ENCODE data around the gene CHPF. TPM values are rescaled to one million over a fixed set of nuclear protein-coding genes. Genes with fewer than 3 reads are reported as not detected.

CHPF gene
- total RNA-seq, 1 experiment from 2014 or later: 78.2 TPM

- Histone ChIP-seq H3K4me3 (no peak overlapping the region; the same call in 1 of the 2 replicates), H3K4me2 (peak overlapping the region; percentile 82), H3K79me2 (ENCODE audit: low read depth) (no peaks in the 10 kb centered on the region), H3K9me3 (ENCODE audit: insufficient read depth, low read depth) (no peaks in the 10 kb centered on the region), H3K9me2 (ENCODE audit: insufficient read depth) (no peaks in the 10 kb centered on the region), H3K36me3 (ENCODE audit: low read depth) (no peaks in the 10 kb centered on the region), H2AFZ (no peak overlapping the region), H3K27me3 (ENCODE audit: insufficient read depth, low read depth) (peaks cover 54% of the 10 kb centered on the region), H3K4me1 (replicated peaks; ENCODE audit: insufficient read depth) (no peaks in the 10 kb centered on the region), H3F3A (ENCODE audit: insufficient read depth, low read depth) (no peaks in the 10 kb centered on the region), H4K20me1 (ENCODE audit: insufficient read depth) (no peaks in the 10 kb centered on the region), H3K27ac (no peak overlapping the region)
- no TSS peak for BruUV-seq (replicated peaks)
- intact Hi-C loops (cut with micrococcal nuclease; ENCODE audit: unreplicated experiment): no loop called here
- ChIA-PET POLR2A (ENCODE audit: unreplicated experiment) (interaction anchor here (0.7 kb wide), 1 partner anchor 1904 kb away, joined by 4 read pairs; no protein-coding TSS in a partner anchor), CTCF (interaction anchor here (0.6 to 1.6 kb wide), 9 partner anchors 10 to 1554 kb away, joined by 3 to 19 read pairs (median 6); partner anchors contain the start of gene GMPPA)
- no peak for DNase-seq
- TF ChIP-seq EZH2 (IDR thresholded peaks at IDR 0.05; ENCODE audit: low read depth): no peak
- TF ChIP-seq, protein P1, sequence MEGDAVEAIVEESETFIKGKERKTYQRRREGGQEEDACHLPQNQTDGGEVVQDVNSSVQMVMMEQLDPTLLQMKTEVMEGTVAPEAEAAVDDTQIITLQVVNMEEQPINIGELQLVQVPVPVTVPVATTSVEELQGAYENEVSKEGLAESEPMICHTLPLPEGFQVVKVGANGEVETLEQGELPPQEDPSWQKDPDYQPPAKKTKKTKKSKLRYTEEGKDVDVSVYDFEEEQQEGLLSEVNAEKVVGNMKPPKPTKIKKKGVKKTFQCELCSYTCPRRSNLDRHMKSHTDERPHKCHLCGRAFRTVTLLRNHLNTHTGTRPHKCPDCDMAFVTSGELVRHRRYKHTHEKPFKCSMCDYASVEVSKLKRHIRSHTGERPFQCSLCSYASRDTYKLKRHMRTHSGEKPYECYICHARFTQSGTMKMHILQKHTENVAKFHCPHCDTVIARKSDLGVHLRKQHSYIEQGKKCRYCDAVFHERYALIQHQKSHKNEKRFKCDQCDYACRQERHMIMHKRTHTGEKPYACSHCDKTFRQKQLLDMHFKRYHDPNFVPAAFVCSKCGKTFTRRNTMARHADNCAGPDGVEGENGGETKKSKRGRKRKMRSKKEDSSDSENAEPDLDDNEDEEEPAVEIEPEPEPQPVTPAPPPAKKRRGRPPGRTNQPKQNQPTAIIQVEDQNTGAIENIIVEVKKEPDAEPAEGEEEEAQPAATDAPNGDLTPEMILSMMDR (conservative IDR thresholded peaks at IDR 0.05): peak; percentile 15; the same call in 1 of the 2 replicates
Measured at GRCh38 chr2:219510512-219511135, 33.0 kb downstream of the CHPF start.

DNA sequence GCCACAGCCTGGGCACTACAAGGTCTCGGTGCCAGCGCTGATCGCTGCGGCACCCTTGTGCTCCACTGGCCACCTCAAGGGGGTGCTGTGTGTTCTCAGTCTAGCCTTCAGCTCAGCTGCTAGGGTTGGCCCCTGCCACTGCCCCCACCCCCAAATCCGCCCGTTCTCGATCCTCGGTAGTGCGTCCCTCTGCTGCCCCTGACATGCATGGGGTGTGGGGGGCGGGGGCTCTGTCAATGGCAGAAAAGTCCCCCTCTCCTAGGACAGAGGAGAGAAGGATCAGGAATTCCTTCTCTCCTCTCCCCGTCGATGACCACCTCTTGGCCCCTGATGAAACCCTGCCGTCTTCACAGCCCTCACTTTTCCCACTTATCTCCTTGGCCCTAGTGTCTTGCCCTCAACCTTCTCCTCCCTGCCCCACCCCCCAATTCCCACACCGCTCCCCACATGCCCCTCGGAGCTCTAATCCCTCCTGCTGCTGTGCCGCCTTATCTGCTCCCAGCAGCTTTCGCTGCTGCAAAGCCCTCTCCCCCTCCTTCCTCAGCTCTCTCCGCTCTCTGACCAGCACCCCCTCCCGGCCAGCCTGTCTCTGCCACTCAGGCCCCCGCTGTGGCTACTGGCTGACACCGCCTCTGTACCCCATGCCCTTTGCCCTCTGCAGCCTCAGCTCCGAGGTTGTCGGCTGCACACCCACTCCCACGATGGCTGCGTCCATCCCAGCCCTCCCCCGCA is 33.7 kb downstream of the CHPF start:
- Histone ChIP-seq H3K27me3 (ENCODE audit: insufficient read depth, low read depth) (peaks cover 47% of the 10 kb centered on the region), H2AFZ (no peak overlapping the region; the same call in 1 of the 2 replicates), H3K79me2 (ENCODE audit: low read depth) (no peaks in the 10 kb centered on the region), H4K20me1 (ENCODE audit: insufficient read depth) (no peaks in the 10 kb centered on the region), H3K9me2 (ENCODE audit: insufficient read depth) (no peaks in the 10 kb centered on the region), H3K4me2 (peak overlapping the region; percentile 82), H3K9me3 (ENCODE audit: insufficient read depth, low read depth) (no peaks in the 10 kb centered on the region), H3K4me1 (replicated peaks; ENCODE audit: insufficient read depth) (no peaks in the 10 kb centered on the region), H3K36me3 (ENCODE audit: low read depth) (no peaks in the 10 kb centered on the region), H3K4me3 (peak overlapping the region; percentile 53; the same call in 1 of the 2 replicates), H3F3A (ENCODE audit: insufficient read depth, low read depth) (no peaks in the 10 kb centered on the region), H3K27ac (no peak overlapping the region)
- TSS peak; percentile 39 for BruUV-seq (replicated peaks)
- ChIA-PET CTCF (interaction anchor here (0.5 to 1.6 kb wide), 12 partner anchors 8 to 1553 kb away, joined by 3 to 19 read pairs (median 6); partner anchors contain the start of gene GMPPA), POLR2A (ENCODE audit: unreplicated experiment) (interaction anchor here (0.5 to 0.7 kb wide), 3 partner anchors 49 to 1905 kb away, joined by 3 to 8 read pairs (median 4); no protein-coding TSS in a partner anchor)
- intact Hi-C loops (cut with micrococcal nuclease; ENCODE audit: unreplicated experiment): no loop called here
- peak in 1 of 2 experiments; percentile 50 for DNase-seq
- no peak for TF ChIP-seq EZH2 (IDR thresholded peaks at IDR 0.05; ENCODE audit: low read depth)
- TF ChIP-seq, protein P1 (conservative IDR thresholded peaks at IDR 0.05): peak; percentile 70

DNA sequence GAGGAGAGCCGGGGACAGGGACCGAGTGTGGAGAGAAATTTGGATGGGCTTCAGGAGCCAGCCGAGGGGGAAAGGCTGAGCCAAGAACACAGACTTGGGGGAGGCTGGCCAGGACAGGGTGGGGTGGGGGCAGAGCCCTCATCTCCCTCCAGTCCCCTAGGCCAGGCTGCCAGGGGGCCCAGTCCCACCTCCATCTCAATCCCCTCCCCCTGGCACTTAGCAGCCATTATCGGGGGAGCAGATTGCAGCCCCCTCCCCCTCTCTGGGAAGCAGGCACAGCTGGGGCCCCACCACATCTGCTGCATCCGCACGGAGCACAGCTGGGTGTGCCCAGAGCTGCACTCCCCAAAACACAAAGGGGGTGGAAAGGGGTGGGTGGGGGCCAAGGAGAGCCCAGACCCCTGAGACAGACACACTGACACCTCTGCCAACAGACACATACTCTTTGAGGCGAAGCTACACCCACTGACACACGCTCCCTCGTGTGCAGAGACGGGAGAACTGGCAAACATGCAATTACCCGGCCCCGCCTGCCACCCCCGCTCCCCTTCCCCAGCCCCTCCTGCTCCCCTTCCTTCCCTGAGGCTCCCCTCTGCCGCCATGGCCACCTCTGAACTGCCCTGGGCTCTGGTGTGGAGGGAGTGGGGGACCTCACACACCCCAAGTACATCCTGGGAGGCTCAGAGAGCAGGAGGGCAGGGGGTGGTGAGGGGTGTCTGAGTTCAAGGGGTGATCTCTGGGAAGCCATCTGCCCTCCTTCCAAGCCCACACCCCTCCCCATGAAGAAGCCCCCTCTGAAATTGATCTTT is 34.4 kb downstream of the CHPF start:
- peaks cover 39% of the 10 kb centered on the region for H3K27me3 ChIP-seq (ENCODE audit: insufficient read depth, low read depth)
- H3K9me3 ChIP-seq (ENCODE audit: insufficient read depth, low read depth): no peaks in the 10 kb centered on the region
- H3K4me2 ChIP-seq: peak overlapping the region; percentile 82; the same call in 1 of the 2 replicates
- no peaks in the 10 kb centered on the region for H3K79me2 ChIP-seq (ENCODE audit: low read depth)
- TF ChIP-seq, protein P1 (conservative IDR thresholded peaks at IDR 0.05): no peak
- no peak for TF ChIP-seq EZH2 (IDR thresholded peaks at IDR 0.05; ENCODE audit: low read depth)
- no peak for DNase-seq
- no peak overlapping the region for H2AFZ ChIP-seq
- no peaks in the 10 kb centered on the region for H3F3A ChIP-seq (ENCODE audit: insufficient read depth, low read depth)
- no peak overlapping the region for H3K27ac ChIP-seq
- H3K36me3 ChIP-seq (ENCODE audit: low read depth): no peaks in the 10 kb centered on the region
- H3K4me3 ChIP-seq: peak overlapping the region; percentile 53; the same call in 1 of the 2 replicates
- no peaks in the 10 kb centered on the region for H4K20me1 ChIP-seq (ENCODE audit: insufficient read depth)
- H3K4me1 ChIP-seq (replicated peaks; ENCODE audit: insufficient read depth): no peaks in the 10 kb centered on the region
- ChIA-PET CTCF (interaction anchor here (0.6 to 1.6 kb wide), 8 partner anchors 8 to 33 kb away, joined by 3 to 19 read pairs (median 5); partner anchors contain the start of gene GMPPA), POLR2A (ENCODE audit: unreplicated experiment) (no interaction called here)
- no peaks in the 10 kb centered on the region for H3K9me2 ChIP-seq (ENCODE audit: insufficient read depth)
- no TSS peak for BruUV-seq (replicated peaks)
- intact Hi-C loops (cut with micrococcal nuclease; ENCODE audit: unreplicated experiment): no loop called here
